Measurements from ENCODE around the gene TJP1. TPM values are rescaled to one million over a fixed set of nuclear protein-coding genes. Genes with fewer than 3 reads are reported as not detected.
"Not testable (repeated sequence)": the region's sequence is repeated elsewhere in the genome, so short reads cannot be mapped to it uniquely, and the experiment has no call there.

Gene TJP1
- total RNA-seq, 1 donor from 2014 or later: 0.44 TPM

- peaks cover 11% of the 10 kb centered on the region for H3K9me3 Mint-ChIP-seq
- TF ChIP-seq CTCF (IDR thresholded peaks at IDR 0.05): no peak
- H3K27ac Mint-ChIP-seq: no peak overlapping the region
- ATAC-seq (ENCODE audit: low read depth) (no peak), DNase-seq (no peak)
- peaks cover 47% of the 10 kb centered on the region for H3K27me3 Mint-ChIP-seq
- no peak overlapping the region for H3K4me3 Mint-ChIP-seq
- H3K36me3 Mint-ChIP-seq (ENCODE audit: low read depth): no peaks in the 10 kb centered on the region
- intact Hi-C loops (cut with micrococcal nuclease): no loop called here
- H3K4me1 Mint-ChIP-seq: peaks cover 6% of the 10 kb centered on the region
- POLR2A ChIA-PET: no interaction called here
- CTCF ChIA-PET: no interaction called here
Measured at GRCh38 chr15:29820394-29821154, 1.7 kb downstream of the TJP1 start.

DNA sequence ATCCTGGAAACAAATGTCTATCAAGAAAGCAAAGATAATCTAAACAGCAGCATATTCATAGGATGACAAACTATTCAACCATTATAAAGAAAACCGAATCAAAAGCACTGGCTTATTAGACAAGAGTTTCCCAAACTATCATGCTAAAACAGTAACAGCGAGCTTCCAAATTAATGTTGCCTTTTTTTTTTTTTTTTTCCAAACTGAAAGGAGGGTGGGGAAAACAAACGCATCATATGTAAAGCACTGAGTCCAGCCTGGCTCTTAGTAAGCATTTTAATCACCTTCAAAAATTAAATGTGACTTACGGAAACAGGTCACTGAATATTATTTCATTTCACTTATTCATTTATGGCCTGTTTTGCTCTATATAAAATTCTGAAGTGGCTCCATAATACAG lies 2.3 kb downstream of the TJP1 start:
- peaks cover 7% of the 10 kb centered on the region for H3K9me3 Mint-ChIP-seq
- H3K36me3 Mint-ChIP-seq (ENCODE audit: low read depth): no peaks in the 10 kb centered on the region
- no peak overlapping the region for H3K4me3 Mint-ChIP-seq
- no peak for TF ChIP-seq CTCF (IDR thresholded peaks at IDR 0.05)
- intact Hi-C loops (cut with micrococcal nuclease): no loop called here
- POLR2A ChIA-PET: no interaction called here
- H3K27ac Mint-ChIP-seq: no peak overlapping the region
- peaks cover 3% of the 10 kb centered on the region for H3K4me1 Mint-ChIP-seq
- DNase-seq (no peak), ATAC-seq (ENCODE audit: low read depth) (no peak)
- CTCF ChIA-PET: no interaction called here
- H3K27me3 Mint-ChIP-seq: peaks cover 49% of the 10 kb centered on the region

- Mint-ChIP-seq H3K27ac (no peak overlapping the region), H3K36me3 (ENCODE audit: low read depth) (no peaks in the 10 kb centered on the region), H3K4me3 (no peak overlapping the region), H3K27me3 (peaks cover 60% of the 10 kb centered on the region), H3K9me3 (peaks cover 5% of the 10 kb centered on the region), H3K4me1 (peaks cover 3% of the 10 kb centered on the region)
- intact Hi-C loops (cut with micrococcal nuclease): no loop called here
- TF ChIP-seq CTCF (IDR thresholded peaks at IDR 0.05): no peak
- CTCF ChIA-PET: no interaction called here
- POLR2A ChIA-PET: no interaction called here
- ATAC-seq (ENCODE audit: low read depth) (no peak), DNase-seq (no peak)
Measured at GRCh38 chr15:29818141-29818540, 4.1 kb downstream of the TJP1 start.

GRCh38 chr15:29817455-29817854 lies 4.8 kb downstream of the TJP1 start:
- H3K27ac Mint-ChIP-seq; H3K36me3 Mint-ChIP-seq (ENCODE audit: low read depth); DNase-seq; H3K9me3 Mint-ChIP-seq; POLR2A ChIA-PET; H3K4me3 Mint-ChIP-seq; H3K4me1 Mint-ChIP-seq; intact Hi-C loops (cut with micrococcal nuclease); ATAC-seq (ENCODE audit: low read depth); CTCF ChIA-PET: not testable (repeated sequence)
- peaks cover 55% of the 10 kb centered on the region for H3K27me3 Mint-ChIP-seq

DNA sequence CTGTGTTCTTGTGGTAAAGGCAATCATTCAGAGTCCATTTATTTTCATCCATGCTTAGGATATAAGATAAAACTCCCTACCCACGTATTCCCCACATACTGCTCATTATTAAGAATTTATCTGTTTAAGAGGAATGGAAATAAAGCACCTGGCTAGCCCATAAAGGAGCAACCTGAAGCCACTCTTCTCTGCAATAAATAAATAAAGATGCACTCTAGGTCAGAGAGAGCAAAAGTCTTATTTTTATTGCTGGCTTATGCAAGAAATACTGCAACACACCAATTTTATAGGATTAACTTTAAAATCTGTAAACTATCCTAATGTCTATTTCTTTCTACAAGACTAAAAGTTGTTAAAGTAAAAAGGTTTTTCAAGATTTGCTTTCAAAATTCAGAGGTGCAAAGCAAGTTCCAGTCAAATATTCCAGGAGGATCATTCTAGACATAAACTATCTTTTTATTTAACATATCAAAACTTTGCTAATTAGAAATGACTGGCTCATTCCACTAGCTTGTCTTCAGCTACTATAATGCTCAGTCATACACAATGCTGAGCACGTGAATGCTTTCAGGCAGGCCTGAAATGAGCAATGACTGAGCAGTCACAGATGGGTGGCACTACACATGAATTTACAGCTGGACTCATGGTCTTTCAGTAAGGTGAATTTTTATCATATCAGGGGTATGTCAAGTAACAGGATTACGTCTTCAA lies 7.1 kb downstream of the TJP1 start:
- ATAC-seq (ENCODE audit: low read depth) (no peak), DNase-seq (no peak)
- intact Hi-C loops (cut with micrococcal nuclease): no loop called here
- H3K9me3 Mint-ChIP-seq: peaks cover 6% of the 10 kb centered on the region
- no peak overlapping the region for H3K4me3 Mint-ChIP-seq
- CTCF ChIA-PET: no interaction called here
- no peaks in the 10 kb centered on the region for H3K36me3 Mint-ChIP-seq (ENCODE audit: low read depth)
- H3K27ac Mint-ChIP-seq: no peak overlapping the region
- peaks cover 60% of the 10 kb centered on the region for H3K27me3 Mint-ChIP-seq
- no peak for TF ChIP-seq CTCF (IDR thresholded peaks at IDR 0.05)
- POLR2A ChIA-PET: no interaction called here
- H3K4me1 Mint-ChIP-seq: no peaks in the 10 kb centered on the region

Measured in activated B cell treated with CpG ODN at 0.5 μM for 24 hours (primary cell).